ENCODE data around the gene EPG5.

The EPG5 gene

GRCh38 chr18:45939236-45939635 is 27.9 kb downstream of the EPG5 start:
- no peak overlapping the region for H3K9ac ChIP-seq
- no peak overlapping the region for H3K4me2 ChIP-seq
- no peak for TF ChIP-seq Cebpa-rat (IDR thresholded peaks at IDR 0.05)
- peaks cover 85 to 100% (median 92%) of the 10 kb centered on the region in 11 experiments for H3K36me3 ChIP-seq
- no peak overlapping the region for H3K4me3 ChIP-seq
- no peaks in the 10 kb centered on the region for H3K4me1 ChIP-seq
- no peaks in the 10 kb centered on the region for H3K9me3 ChIP-seq (replicated peaks in 1 of 11)
- no peaks in the 10 kb centered on the region for H3K27me3 ChIP-seq
- H4K20me1 ChIP-seq = 0 out of 22 replicates have a peak, but pooled peaks cover 0 to 3% (median 0%) of the 10 kb centered on the region in 11 experiments
- no peak overlapping the region for H3K27ac ChIP-seq

- no peak overlapping the region for H3K4me3 ChIP-seq
- H3K27ac ChIP-seq = no peak overlapping the region
- no peaks in the 10 kb centered on the region for H3K9me3 ChIP-seq (replicated peaks in 1 of 11)
- no peak overlapping the region for H3K4me2 ChIP-seq
- no peak overlapping the region for H3K9ac ChIP-seq
- H3K36me3 ChIP-seq = peaks cover 80 to 100% (median 91%) of the 10 kb centered on the region in 11 experiments
- TF ChIP-seq Cebpa-rat (IDR thresholded peaks at IDR 0.05) = no peak
- H3K27me3 ChIP-seq = no peaks in the 10 kb centered on the region
- 0 out of 22 replicates have a peak, but pooled peaks cover 0 to 3% (median 0%) of the 10 kb centered on the region in 11 experiments for H4K20me1 ChIP-seq
- H3K4me1 ChIP-seq = no peaks in the 10 kb centered on the region
Observed at GRCh38 chr18:45938488-45938935, 28.6 kb downstream of the EPG5 start.

GRCh38 chr18:45935591-45936335 is 31.4 kb downstream of the EPG5 start:
- no peak overlapping the region for H3K4me2 ChIP-seq

GRCh38 chr18:45932708-45933107 is 34.4 kb downstream of the EPG5 start:
- H3K4me3 ChIP-seq = no peak overlapping the region
- H3K27ac ChIP-seq = no peak overlapping the region
- no peaks in the 10 kb centered on the region for H3K27me3 ChIP-seq
- no peaks in the 10 kb centered on the region for H3K4me1 ChIP-seq
- TF ChIP-seq Cebpa-rat (IDR thresholded peaks at IDR 0.05) = no peak
- H3K36me3 ChIP-seq = peaks cover 71 to 98% (median 84%) of the 10 kb centered on the region in 11 experiments
- no peak overlapping the region for H3K4me2 ChIP-seq
- H3K9ac ChIP-seq = no peak overlapping the region
- 0 out of 22 replicates have a peak, but pooled peaks cover 0 to 3% (median 0%) of the 10 kb centered on the region in 11 experiments for H4K20me1 ChIP-seq
- H3K9me3 ChIP-seq (replicated peaks in 1 of 11) = no peaks in the 10 kb centered on the region

More at GRCh38 chr18:45935591-45936335, 31.4 kb downstream of the EPG5 start:
- Histone ChIP-seq H3K27ac (no peak overlapping the region), H3K4me1 (no peaks in the 10 kb centered on the region), H3K27me3 (no peaks in the 10 kb centered on the region), H3K36me3 (peaks cover 72 to 98% (median 84%) of the 10 kb centered on the region in 11 experiments), H3K4me3 (no peak overlapping the region), H3K9me3 (replicated peaks in 1 of 11) (no peaks in the 10 kb centered on the region), H4K20me1 (0 out of 22 replicates have a peak, but pooled peaks cover 0 to 3% (median 0%) of the 10 kb centered on the region in 11 experiments), H3K9ac (no peak overlapping the region)
- TF ChIP-seq Cebpa-rat (IDR thresholded peaks at IDR 0.05) = no peak

- no peak overlapping the region for H3K27ac ChIP-seq
- peaks cover 74 to 98% (median 90%) of the 10 kb centered on the region in 11 experiments for H3K36me3 ChIP-seq
Observed at GRCh38 chr18:45930963-45931362, 36.2 kb downstream of the EPG5 start.

GRCh38 chr18:45926691-45927090 is 40.4 kb downstream of the EPG5 start:
- TF ChIP-seq Cebpa-rat (IDR thresholded peaks at IDR 0.05) = no peak
- no peak overlapping the region for H3K4me2 ChIP-seq
- H3K36me3 ChIP-seq = peaks cover 82 to 100% (median 97%) of the 10 kb centered on the region in 11 experiments
- no peaks in the 10 kb centered on the region for H3K27me3 ChIP-seq
- no peaks in the 10 kb centered on the region; a peak in 1 of 20 replicates for H3K4me1 ChIP-seq
- no peak overlapping the region for H3K27ac ChIP-seq
- H3K4me3 ChIP-seq = no peak overlapping the region
- H4K20me1 ChIP-seq = no peaks in the 10 kb centered on the region
- no peak overlapping the region for H3K9ac ChIP-seq
- H3K9me3 ChIP-seq (replicated peaks in 1 of 11) = no peaks in the 10 kb centered on the region

More at GRCh38 chr18:45930963-45931362, 36.2 kb downstream of the EPG5 start:
- Histone ChIP-seq H3K4me1 (no peaks in the 10 kb centered on the region), H4K20me1 (0 out of 22 replicates have a peak, but pooled peaks cover 0 to 3% (median 0%) of the 10 kb centered on the region in 11 experiments), H3K27me3 (no peaks in the 10 kb centered on the region), H3K4me3 (no peak overlapping the region), H3K9ac (no peak overlapping the region), H3K4me2 (no peak overlapping the region), H3K9me3 (replicated peaks in 1 of 11) (no peaks in the 10 kb centered on the region)
- no peak for TF ChIP-seq Cebpa-rat (IDR thresholded peaks at IDR 0.05)

GRCh38 chr18:45926085-45926484 is 41.0 kb downstream of the EPG5 start:
- Histone ChIP-seq H3K4me2 (no peak overlapping the region), H3K36me3 (peaks cover 81 to 100% (median 97%) of the 10 kb centered on the region in 11 experiments), H3K4me1 (peaks cover under 1 to 6% (median 4%) of the 10 kb centered on the region in 10 experiments; a peak in 15 of 20 replicates), H3K27ac (no peak overlapping the region), H3K27me3 (no peaks in the 10 kb centered on the region), H3K9ac (no peak overlapping the region), H3K4me3 (no peak overlapping the region), H3K9me3 (replicated peaks in 1 of 11) (no peaks in the 10 kb centered on the region), H4K20me1 (no peaks in the 10 kb centered on the region)
- no peak for TF ChIP-seq Cebpa-rat (IDR thresholded peaks at IDR 0.05)

GRCh38 chr18:45923138-45923537 is 44.0 kb downstream of the EPG5 start:
- H3K4me3 ChIP-seq = no peak overlapping the region
- H3K27ac ChIP-seq = no peak overlapping the region
- H3K4me1 ChIP-seq = peaks cover 9 to 17% (median 13%) of the 10 kb centered on the region in 10 experiments
- H3K4me2 ChIP-seq = no peak overlapping the region
- peaks cover 76 to 98% (median 85%) of the 10 kb centered on the region in 11 experiments for H3K36me3 ChIP-seq
- no peak overlapping the region for H3K9ac ChIP-seq
- H4K20me1 ChIP-seq = no peaks in the 10 kb centered on the region
- no peak for TF ChIP-seq Cebpa-rat (IDR thresholded peaks at IDR 0.05)
- H3K27me3 ChIP-seq = no peaks in the 10 kb centered on the region
- no peaks in the 10 kb centered on the region for H3K9me3 ChIP-seq (replicated peaks in 1 of 11)

- Histone ChIP-seq H3K4me2 (peak overlapping the region; percentile 2 to 60 (median 47); a peak in 19 of 22 replicates), H3K27ac (no peak overlapping the region), H3K4me1 (peaks cover 9 to 17% (median 13%) of the 10 kb centered on the region in 10 experiments), H3K27me3 (no peaks in the 10 kb centered on the region), H3K4me3 (no peak overlapping the region), H3K9me3 (replicated peaks in 1 of 11) (no peaks in the 10 kb centered on the region), H3K36me3 (peaks cover 80 to 100% (median 88%) of the 10 kb centered on the region in 11 experiments), H4K20me1 (0 out of 22 replicates have a peak, but pooled peaks cover 0 to 7% (median 0%) of the 10 kb centered on the region in 11 experiments), H3K9ac (no peak overlapping the region)
- TF ChIP-seq Cebpa-rat (IDR thresholded peaks at IDR 0.05) = no peak
Observed at GRCh38 chr18:45920367-45920766, 46.8 kb downstream of the EPG5 start.

Measured in BLaER1 treated with 17β-estradiol and CSF1 and Interleukin-3, amounts not matched to agents 10 nM and 100 nM (cell line).